Kidney (tissue), 14 donors: Measurements from ENCODE around the gene TFG. TPM values are rescaled to one million over a fixed set of nuclear protein-coding genes. Genes with fewer than 3 reads are reported as not detected.

Source experiments
- DNase-seq, 5 donors: peaks; one replicate each; pipeline ENCODE4 v3.0.0-alpha.2; 2013 to 2020
- FAIRE-seq: peaks from 2 replicates; lab custom pipeline; 2012; peaks lifted over from hg19 to GRCh38; lab: Jason Lieb, UNC
- H3K27ac ChIP-seq, 2 donors: one replicate each; pipeline ENCODE4 v1.7.0; 2013; ENCODE audit warnings: low read depth in 2 of 2, low read length in 2 of 2, inconsistent platforms in 1 of 2
- H3K27me3 ChIP-seq: one replicate; pipeline ENCODE4 v1.7.1; 2013; ENCODE audit warnings: low read length, inconsistent platforms; ENCODE audit not compliant: control insufficient read depth, insufficient read depth
- H3K36me3 ChIP-seq, 3 donors: one replicate each; pipeline versions ENCODE4 v1.7.0 to v1.7.1; 2013; ENCODE audit warnings: low read length in 3 of 3, control low read depth in 1 of 3, inconsistent platforms in 1 of 3; ENCODE audit not compliant: insufficient read depth in 3 of 3, control insufficient read depth in 2 of 3
- H3K4me1 ChIP-seq, 3 donors: one replicate each; pipeline versions ENCODE4 v1.7.0 to v1.7.1; 2013; ENCODE audit warnings: low read length in 3 of 3, inconsistent platforms in 1 of 3, low read depth in 1 of 3; ENCODE audit not compliant: control insufficient read depth in 2 of 3, insufficient read depth in 2 of 3
- H3K4me3 ChIP-seq, 3 donors: one replicate each; pipeline versions ENCODE4 v1.7.0 to v1.8.1; 2013; ENCODE audit warnings: low read length in 3 of 3, control low read depth in 1 of 3, inconsistent platforms in 1 of 3
- H3K9ac ChIP-seq, 3 donors: one replicate each; pipeline versions ENCODE4 v1.7.0 to v1.7.1; 2013; ENCODE audit warnings: low read length in 3 of 3, control low read depth in 1 of 3, inconsistent platforms in 1 of 3
- H3K9me3 ChIP-seq, 3 donors: one replicate each; pipeline versions ENCODE4 v1.7.0 to v1.7.1; 2013; ENCODE audit warnings: low read length in 3 of 3, control low read depth in 1 of 3, inconsistent platforms in 1 of 3; ENCODE audit not compliant: control insufficient read depth in 2 of 3, insufficient read depth in 1 of 3
- CTCF ChIP-seq: IDR thresholded peaks from 3 replicates; pipeline ENCODE4 v1.5.1; 2012; ENCODE audit warnings: mild to moderate bottlenecking, moderate library complexity, borderline replicate concordance; ENCODE audit not compliant: insufficient read depth; ENCODE audit errors: extremely low read depth
- intact Hi-C: fragments of 100-400 bp; cut with DNase I; formaldehyde crosslinking; loops from one replicate; pipeline ENCODE4 v1.11.1; 2022
- polyA plus RNA-seq: library from polyadenylated mRNA; stranded (reverse); fragments of 350-450 nt; fragmentation: Illumina TruSeq; extraction: RNeasy Lipid Tissue Mini Kit (QIAGEN cat#74804); gene quantifications from one replicate; pipeline ENCODE4 v1.2.3, GENCODE V29; 2014; ENCODE audit warnings: low read depth, low replicate concordance; ENCODE audit not compliant: insufficient read depth
- total RNA-seq: library from RNA; stranded (reverse); fragmentation: NEBNext Ultra II Directional; extraction: Animal tissue kit (Norgen Biotek cat#: 25700); gene quantifications from one replicate; pipeline ENCODE4 v1.2.1, GENCODE V29; 2021
- donor health status: control.
- donor health status: control.
- donor health status: control.
- donor health status: control.
- donor health status: control.
- donor health status: DM: yes; HTN: yes; CAD: no.
- donor health status: Normal renal cell carcinoma (clear cell type).

Gene TFG
- total and polyA plus RNA-seq, 2 donors from 2014 or later = 84.8 to 86.2 TPM

DNA sequence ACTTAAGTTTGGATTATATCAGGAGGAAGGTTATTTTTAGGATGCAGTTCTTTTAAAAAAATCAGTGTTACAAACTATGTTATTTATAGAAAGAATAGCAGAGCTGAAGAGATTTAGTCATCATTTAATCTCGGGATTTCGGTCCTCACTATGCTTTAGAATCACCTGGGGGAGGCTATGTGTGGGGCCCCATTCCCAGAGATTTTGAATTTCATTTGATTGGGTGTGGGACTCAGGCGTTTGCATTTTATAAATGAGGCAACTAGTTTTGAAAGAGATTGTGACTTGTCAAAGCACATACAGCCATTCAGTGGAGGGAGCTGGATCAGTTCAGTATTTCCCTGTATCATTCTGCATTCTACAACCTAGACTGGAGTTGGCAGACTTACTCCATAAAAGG lies 36.8 kb downstream of the TFG start:
- TF ChIP-seq CTCF = no peak
- Histone ChIP-seq H3K4me3 (no peak overlapping the region), H3K36me3 (peaks cover 9 to 46% (median 20%) of the 10 kb centered on the region in 3 donors), H3K27ac (no peak overlapping the region), H3K9ac (no peak overlapping the region), H3K9me3 (no peaks in the 10 kb centered on the region), H3K27me3 (no peaks in the 10 kb centered on the region), H3K4me1 (no peaks in the 10 kb centered on the region)
- no peak for DNase-seq
- no peak for FAIRE-seq
- intact Hi-C loops = no loop called here

DNA sequence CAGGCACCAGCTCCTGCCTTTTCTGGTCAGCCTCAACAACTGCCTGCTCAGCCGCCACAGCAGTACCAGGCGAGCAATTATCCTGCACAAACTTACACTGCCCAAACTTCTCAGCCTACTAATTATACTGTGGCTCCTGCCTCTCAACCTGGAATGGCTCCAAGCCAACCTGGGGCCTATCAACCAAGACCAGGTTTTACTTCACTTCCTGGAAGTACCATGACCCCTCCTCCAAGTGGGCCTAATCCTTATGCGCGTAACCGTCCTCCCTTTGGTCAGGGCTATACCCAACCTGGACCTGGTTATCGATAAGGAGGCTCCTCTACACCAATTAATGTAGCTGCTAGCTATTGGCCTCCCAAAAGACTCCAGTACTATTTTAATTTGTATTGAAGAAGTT lies 38.9 kb downstream of the TFG start:
- TF ChIP-seq CTCF = no peak
- no peak for FAIRE-seq
- intact Hi-C loops = no loop called here

DNA sequence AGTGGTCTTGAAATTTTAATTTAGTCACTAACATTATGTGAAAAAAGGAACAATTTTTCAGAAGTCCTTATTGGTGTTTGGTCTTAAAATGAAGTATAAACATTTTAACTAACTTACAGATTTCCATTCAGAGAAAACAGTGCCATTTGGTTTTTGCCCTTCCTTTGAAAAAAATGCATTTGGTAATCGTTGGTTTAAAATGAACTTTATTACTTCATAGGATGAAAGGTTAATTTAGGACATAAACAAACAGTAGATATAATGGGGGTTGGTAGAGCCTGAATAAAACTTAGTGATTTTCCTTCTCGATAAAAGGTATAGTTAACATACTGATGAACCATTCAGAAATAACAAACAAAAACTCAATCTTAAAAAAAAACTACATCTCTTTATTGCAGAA lies 39.7 kb downstream of the TFG start:
- H3K36me3 ChIP-seq = peaks cover 5 to 34% (median 17%) of the 10 kb centered on the region in 3 donors

More for the DNA sequence above, 38.9 kb downstream of the TFG start:
- no peak for DNase-seq
- Histone ChIP-seq H3K4me3 (no peak overlapping the region), H3K27ac (no peak overlapping the region), H3K9ac (no peak overlapping the region), H3K9me3 (no peaks in the 10 kb centered on the region), H3K27me3 (no peaks in the 10 kb centered on the region), H3K36me3 (peaks cover 5 to 35% (median 17%) of the 10 kb centered on the region in 3 donors), H3K4me1 (no peaks in the 10 kb centered on the region)

More for the DNA sequence above, 39.7 kb downstream of the TFG start:
- DNase-seq (no peak), FAIRE-seq (no peak)
- Histone ChIP-seq H3K27ac (no peak overlapping the region), H3K4me3 (no peak overlapping the region), H3K27me3 (no peaks in the 10 kb centered on the region), H3K4me1 (no peaks in the 10 kb centered on the region), H3K9me3 (no peaks in the 10 kb centered on the region), H3K9ac (no peak overlapping the region)
- TF ChIP-seq CTCF = no peak
- intact Hi-C loops = no loop called here
